ENCODE data around the gene SPRED3.

GRCh38 chr19:38359242-38360021, 29.1 kb upstream of the SPRED3 start:
- TF ChIP-seq CTCF (conservative IDR thresholded peaks at IDR 0.05 in 1 of 2, IDR thresholded peaks at IDR 0.05 in 1 of 2; ENCODE audit: low read depth in 1 of 2, low read length in 2 of 2) (no peak), EZH2 (IDR thresholded peaks at IDR 0.05; ENCODE audit: low read length, missing control alignments) (no peak)

Measured in fibroblast of lung (primary cell).